Endothelial cell of umbilical vein (primary cell): Measurements from ENCODE around the gene SUN3. TPM values are rescaled to one million over a fixed set of nuclear protein-coding genes. Genes with fewer than 3 reads are reported as not detected.
A peak's percentile ranks its signal among the peaks of the same experiment; 100 is the strongest.

Experiments used
- BruUV-seq: library from RNA; stranded (reverse); fragments of 400-500 nt; replicated peaks from 2 replicates; lab custom pipeline; 2021; lab: Mats Ljungman, UMichigan
- CTCF ChIA-PET: fragments of 300-600, 350-600 bp; sonication (Branson Sonifier 250); formaldehyde crosslinking; loops from one replicate; lab custom pipeline; 2021; ENCODE audit warnings: antibody characterized with exemption, inconsistent platforms; lab: Charles Lee
- POLR2A ChIA-PET: fragments of 300-600, 350-600 bp; sonication (Branson Sonifier 250); formaldehyde crosslinking; loops from one replicate; lab custom pipeline; 2021; ENCODE audit warnings: antibody characterized with exemption, inconsistent platforms; lab: Charles Lee
- DNase-seq: peaks from one replicate; pipeline ENCODE4 v3.0.0-alpha.2; 2011; ENCODE audit warnings: low read depth, low spot score
- FAIRE-seq: peaks from 2 replicates; lab custom pipeline; 2011; peaks lifted over from hg19 to GRCh38; lab: Jason Lieb, UNC
- H2AFZ ChIP-seq: 2 replicates; pipeline ENCODE4 v1.6.0; 2012; ENCODE audit warnings: low read depth, low read length, control low read depth, inconsistent platforms
- H3K27ac ChIP-seq: 2 replicates; pipeline ENCODE4 v1.5.1; 2011; ENCODE audit warnings: low read depth, mild to moderate bottlenecking, control low read depth, low read length, moderate library complexity; ENCODE audit not compliant: insufficient read depth
- H3K27me3 ChIP-seq, 2 experiments: 2 replicates each; pipeline versions ENCODE4 v1.6.0 to v1.6.1; 2011; ENCODE audit warnings: low read length in 2 of 2, mixed read lengths in 1 of 2; ENCODE audit not compliant: control insufficient read depth in 2 of 2, insufficient read depth in 2 of 2
- H3K36me3 ChIP-seq, 2 experiments: 2 replicates in 1 of 2; 3 replicates in 1 of 2; pipeline ENCODE4 v1.5.1; 2011; ENCODE audit warnings: low read length in 2 of 2, mild to moderate bottlenecking in 1 of 2, moderate library complexity in 1 of 2; ENCODE audit not compliant: control insufficient read depth in 2 of 2, insufficient read depth in 2 of 2; ENCODE audit errors: extremely low read depth in 1 of 2
- H3K4me1 ChIP-seq: 3 replicates; pipeline ENCODE4 v1.5.1; 2011; ENCODE audit warnings: mild to moderate bottlenecking, low read length; ENCODE audit not compliant: control insufficient read depth, insufficient read depth; ENCODE audit errors: extremely low read depth
- H3K4me2 ChIP-seq: 2 replicates; pipeline ENCODE4 v1.6.1; 2011; ENCODE audit warnings: low read length, control low read depth, mixed read lengths; ENCODE audit not compliant: insufficient read depth
- H3K4me3 ChIP-seq, 3 experiments: fragments of 200-600 bp in 1 of 3; sonication (generic), shearing (Covaris generic) in 1 of 3; replicated peaks in 1 of 3; 2 replicates each; pipeline ENCODE4 v1.5.1; 2011 to 2016; ENCODE audit warnings: control low read depth in 3 of 3, low read length in 3 of 3, mild to moderate bottlenecking in 2 of 3, inconsistent platforms in 1 of 3, low read depth in 1 of 3, moderate library complexity in 1 of 3; ENCODE audit not compliant: insufficient read depth in 1 of 3
- H3K79me2 ChIP-seq: 2 replicates; pipeline ENCODE4 v1.6.0; 2012; ENCODE audit warnings: low read length, inconsistent platforms; ENCODE audit not compliant: control insufficient read depth, insufficient read depth
- H3K9ac ChIP-seq: replicated peaks from 2 replicates; pipeline ENCODE3; 2011; ENCODE audit warnings: low read length, control low read depth; ENCODE audit not compliant: insufficient read depth; ENCODE audit errors: extremely low read depth
- H3K9me1 ChIP-seq: replicated peaks from 3 replicates; pipeline ENCODE4 v1.6.0; 2011; ENCODE audit warnings: mild to moderate bottlenecking, low read length; ENCODE audit not compliant: control insufficient read depth, insufficient read depth; ENCODE audit errors: extremely low read depth
- H3K9me3 ChIP-seq: replicated peaks from 2 replicates; pipeline ENCODE4 v1.5.1; 2012; ENCODE audit warnings: low read length, inconsistent platforms; ENCODE audit not compliant: control insufficient read depth, insufficient read depth
- H4K20me1 ChIP-seq: replicated peaks from 2 replicates; pipeline ENCODE3; 2011; ENCODE audit warnings: mild to moderate bottlenecking, low read length; ENCODE audit not compliant: control insufficient read depth, insufficient read depth; ENCODE audit errors: extremely low read depth
- EZH2 ChIP-seq: IDR thresholded peaks from 2 replicates; pipeline ENCODE4 v1.6.1; 2012; ENCODE audit warnings: borderline replicate concordance, low read depth, mild to moderate bottlenecking, moderate library complexity, low read length, inconsistent platforms; ENCODE audit not compliant: severe bottlenecking
- FOS ChIP-seq: IDR thresholded peaks from 2 replicates; pipeline ENCODE4 v1.6.1; 2011; ENCODE audit warnings: mild to moderate bottlenecking, low read length, moderate library complexity, borderline replicate concordance; ENCODE audit not compliant: insufficient read depth
- GATA2 ChIP-seq: IDR thresholded peaks from 2 replicates; pipeline ENCODE4 v1.7.0; 2011; ENCODE audit warnings: low read depth, mild to moderate bottlenecking, moderate library complexity, mixed read lengths, low read length; ENCODE audit not compliant: insufficient read length, insufficient read depth
- JUN ChIP-seq: IDR thresholded peaks from 2 replicates; pipeline ENCODE4 v1.6.1; 2011; ENCODE audit warnings: borderline replicate concordance, low read depth; ENCODE audit not compliant: insufficient read length, insufficient read depth
- MAX ChIP-seq: IDR thresholded peaks from 2 replicates; pipeline ENCODE4 v1.6.1; 2011; ENCODE audit not compliant: insufficient read depth, insufficient read length
- MYC ChIP-seq: IDR thresholded peaks from one replicate; pipeline ENCODE4 v1.6.1; 2011; ENCODE audit warnings: mild to moderate bottlenecking, low read depth, low read length
- POLR2A ChIP-seq: IDR thresholded peaks from 2 replicates; pipeline ENCODE4 v1.6.1; 2012; ENCODE audit warnings: low read depth, mild to moderate bottlenecking, control low read depth, low read length
- POLR2AphosphoS5 ChIP-seq: IDR thresholded peaks from 2 replicates; pipeline ENCODE4 v1.6.1; 2012; ENCODE audit warnings: low read depth, mild to moderate bottlenecking, control low read depth, low read length, moderate library complexity; ENCODE audit not compliant: insufficient read depth
- dilution Hi-C: fragments of 300-500 bp; cut with MboI; formaldehyde crosslinking; loops from one replicate; pipeline ENCODE4 v1.15.0; 2019; ENCODE audit warnings: low sequenced_read_pairs; ENCODE audit not compliant: extremely low pct_ligation_motif_present
- intact Hi-C: fragments of 100-400 bp; cut with micrococcal nuclease; formaldehyde crosslinking; loops from one replicate; pipeline ENCODE4 v1.10.0; 2022
- polyA plus RNA-seq, 4 experiments: library from polyadenylated mRNA; depleted of rRNA in 3 of 4; stranded (reverse) in 3 of 4; unstranded in 1 of 4; fragments of >200 nt; gene quantifications; 2 replicates each; pipeline versions ENCODE4 v1.2.1 to v1.2.3, GENCODE V29; 2011 to 2012; ENCODE audit warnings: missing spikeins in 1 of 4
- total RNA-seq: library from RNA; stranded (reverse); gene quantifications from 2 replicates; pipeline ENCODE4 v1.2.3, GENCODE V29; 2021

Gene SUN3
- total and polyA plus RNA-seq, 2 donors (not counting 3 experiments of a cell fraction or from before 2014, with no cell fraction given), result not detected

- peak overlapping the region; percentile 80 for H3K27ac ChIP-seq
- CTCF ChIA-PET, result interaction anchor here (0.6 to 0.8 kb wide), 2 partner anchors 46 to 68 kb away, joined by 3 to 4 read pairs; no protein-coding TSS in a partner anchor
- dilution Hi-C loops (no loop called here), intact Hi-C loops (loop anchor here (2.0 kb wide), 1 partner anchor 47 kb away; the partner anchor contains the start of gene UPP1)
- no peak overlapping the region for H2AFZ ChIP-seq
- no peak overlapping the region for H3K4me3 ChIP-seq
- H4K20me1 ChIP-seq, result no peaks in the 10 kb centered on the region
- no peaks in the 10 kb centered on the region for H3K9me3 ChIP-seq
- H3K9me1 ChIP-seq, result no peaks in the 10 kb centered on the region
- peaks cover under 1 to 3% of the 10 kb centered on the region in 2 experiments for H3K27me3 ChIP-seq
- no peaks in the 10 kb centered on the region for H3K79me2 ChIP-seq
- POLR2A ChIA-PET, result no interaction called here
- peak; percentile 77 for FAIRE-seq
- TF ChIP-seq JUN, result peak; percentile 34
- no peak for TF ChIP-seq MYC
- no peak for TF ChIP-seq EZH2
- peak; percentile 57 for TF ChIP-seq GATA2
- H3K36me3 ChIP-seq, result no peaks in the 10 kb centered on the region
- H3K4me2 ChIP-seq, result peak overlapping the region; percentile 72
- no TSS peak for BruUV-seq
- H3K4me1 ChIP-seq, result peaks cover 19% of the 10 kb centered on the region
- peak; percentile 23 for DNase-seq
- H3K9ac ChIP-seq, result peak overlapping the region; percentile 38
These were observed 13.3 kb upstream of the SUN3 start for GRCh38 chr7:48042216-48042615.

GRCh38 chr7:48041653-48041970 lies 12.7 kb upstream of the SUN3 start:
- peak; percentile 7 for DNase-seq
- H3K4me3 ChIP-seq, result no peak overlapping the region
- peaks cover 19% of the 10 kb centered on the region for H3K4me1 ChIP-seq
- TF ChIP-seq JUN (peak; percentile 22), POLR2A (no peak), EZH2 (no peak), POLR2AphosphoS5 (no peak), MYC (no peak), MAX (no peak), GATA2 (no peak), FOS (peak; percentile 70)
- intact Hi-C loops (no loop called here), dilution Hi-C loops (no loop called here)
- BruUV-seq, result no TSS peak
- peaks cover 5 to 8% of the 10 kb centered on the region in 2 experiments for H3K27me3 ChIP-seq
- no peaks in the 10 kb centered on the region for H4K20me1 ChIP-seq
- FAIRE-seq, result no peak
- H3K9ac ChIP-seq, result peak overlapping the region; percentile 38
- POLR2A ChIA-PET, result no interaction called here
- H3K36me3 ChIP-seq, result no peaks in the 10 kb centered on the region
- no peaks in the 10 kb centered on the region for H3K79me2 ChIP-seq
- H3K9me1 ChIP-seq, result no peaks in the 10 kb centered on the region
- H3K4me2 ChIP-seq, result peak overlapping the region; percentile 72
- CTCF ChIA-PET, result interaction anchor here (0.7 to 0.9 kb wide), 2 partner anchors 43 to 68 kb away, joined by 3 read pairs; no protein-coding TSS in a partner anchor
- H3K27ac ChIP-seq, result peak overlapping the region; percentile 80
- no peak overlapping the region for H2AFZ ChIP-seq
- no peaks in the 10 kb centered on the region for H3K9me3 ChIP-seq
